ENCODE measurements around the gene MDFI. TPM values are rescaled to one million over a fixed set of nuclear protein-coding genes. Genes with fewer than 3 reads are reported as not detected.

The MDFI gene
- polyA plus RNA-seq, 1 of the 3 experiments (the other 2 are of a cell fraction), result 7.0 TPM

- TF ChIP-seq PBX3 (IDR thresholded peaks at IDR 0.05), result no peak
- no peak for TF ChIP-seq FOSL2 (IDR thresholded peaks at IDR 0.05; ENCODE audit: borderline replicate concordance, low read depth)
- TF ChIP-seq, protein P1, sequence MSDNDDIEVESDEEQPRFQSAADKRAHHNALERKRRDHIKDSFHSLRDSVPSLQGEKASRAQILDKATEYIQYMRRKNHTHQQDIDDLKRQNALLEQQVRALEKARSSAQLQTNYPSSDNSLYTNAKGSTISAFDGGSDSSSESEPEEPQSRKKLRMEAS (IDR thresholded peaks at IDR 0.05; ENCODE audit: low read depth), result no peak
- TF ChIP-seq, protein P2, sequence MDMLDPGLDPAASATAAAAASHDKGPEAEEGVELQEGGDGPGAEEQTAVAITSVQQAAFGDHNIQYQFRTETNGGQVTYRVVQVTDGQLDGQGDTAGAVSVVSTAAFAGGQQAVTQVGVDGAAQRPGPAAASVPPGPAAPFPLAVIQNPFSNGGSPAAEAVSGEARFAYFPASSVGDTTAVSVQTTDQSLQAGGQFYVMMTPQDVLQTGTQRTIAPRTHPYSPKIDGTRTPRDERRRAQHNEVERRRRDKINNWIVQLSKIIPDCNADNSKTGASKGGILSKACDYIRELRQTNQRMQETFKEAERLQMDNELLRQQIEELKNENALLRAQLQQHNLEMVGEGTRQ (IDR thresholded peaks at IDR 0.05; ENCODE audit: borderline replicate concordance, low read depth, low read length), result no peak
- no peak for TF ChIP-seq TAF1 (IDR thresholded peaks at IDR 0.05; ENCODE audit: borderline replicate concordance, low read depth, low read length)
Observed at GRCh38 chr6:41596096-41596685, 42.1 kb upstream of the MDFI start (continued).

GRCh38 chr6:41596807-41597206, 41.5 kb upstream of the MDFI start:
- CTCF ChIA-PET, result interaction anchor here (2.8 to 20.7 kb wide), 4 partner anchors 9 to 227 kb away, joined by 9 to 504 read pairs (median 80); no protein-coding TSS in a partner anchor
- Histone ChIP-seq H3K79me2 (ENCODE audit: insufficient read depth) (no peaks in the 10 kb centered on the region), H3K9me3 (no peaks in the 10 kb centered on the region), H3K9ac (no peak overlapping the region), H3K9me2 (no peaks in the 10 kb centered on the region), H3K4me2 (no peak overlapping the region), H3F3A (replicated peaks; ENCODE audit: insufficient read depth) (no peaks in the 10 kb centered on the region), H3K36me3 (replicated peaks in 1 of 2; ENCODE audit: control insufficient read depth in 1 of 2, insufficient read depth in 2 of 2, low read length in 1 of 2) (peaks cover 0 to 7% of the 10 kb centered on the region in 2 experiments), H2AFZ (ENCODE audit: low read depth) (no peak overlapping the region), H3K27me3 (ENCODE audit: insufficient read depth) (no peaks in the 10 kb centered on the region), H3K4me3 (ENCODE audit: low read depth in 2 of 2, low read length in 1 of 2) (no peak overlapping the region), H3K27ac (ENCODE audit: low read depth in 2 of 2, low read length in 1 of 2) (no peak overlapping the region), H3K4me1 (ENCODE audit: control insufficient read depth in 1 of 2, insufficient read depth in 2 of 2, low read depth in 1 of 2, low read length in 1 of 2) (peaks cover 0 to 11% of the 10 kb centered on the region in 2 experiments; a peak in 1 of 4 replicates), H4K20me1 (ENCODE audit: insufficient read depth) (no peaks in the 10 kb centered on the region)
- no peak for DNase-seq
- TF ChIP-seq MEF2A (IDR thresholded peaks at IDR 0.05; ENCODE audit: borderline replicate concordance, low read depth) (no peak), FOXJ3 (CRISPR knock-in tag; IDR thresholded peaks at IDR 0.05) (no peak), REST (IDR thresholded peaks at IDR 0.05; ENCODE audit: low read depth, low read length) (no peak), FOSL2 (IDR thresholded peaks at IDR 0.05; ENCODE audit: borderline replicate concordance, low read depth) (no peak), MXI1 (IDR thresholded peaks at IDR 0.05; ENCODE audit: low read depth, low read length) (no peak), TCF12 (IDR thresholded peaks at IDR 0.05) (no peak), GATA2 (CRISPR knock-in tag; IDR thresholded peaks at IDR 0.05) (no peak), RCOR1 (IDR thresholded peaks at IDR 0.05; ENCODE audit: low read length) (no peak), RXRA (IDR thresholded peaks at IDR 0.05; ENCODE audit: borderline replicate concordance, low read depth) (no peak), PBX3 (IDR thresholded peaks at IDR 0.05) (no peak), YY1 (IDR thresholded peaks at IDR 0.05; ENCODE audit: low read depth) (no peak), SIN3A (IDR thresholded peaks at IDR 0.05; ENCODE audit: borderline replicate concordance, low read depth, low read length) (no peak), NRF1 (IDR thresholded peaks at IDR 0.05; ENCODE audit: low read depth, low read length) (no peak), JUND (IDR thresholded peaks at IDR 0.05) (no peak), RAD21 (IDR thresholded peaks at IDR 0.05; ENCODE audit: low read length) (no peak), SMC3 (IDR thresholded peaks at IDR 0.05; ENCODE audit: low read depth, low read length) (no peak)
- TF ChIP-seq, protein P2 (IDR thresholded peaks at IDR 0.05; ENCODE audit: borderline replicate concordance, low read depth, low read length), result no peak
- POLR2A ChIA-PET, result no interaction called here
- 93% methylated on average over 11 of the region's 11 CpGs for WGBS (ENCODE audit: low lambda C conversion rate)

Data from SK-N-SH (cell line).